Endodermal cell (in vitro differentiated cells): Measurements from ENCODE around the gene STX18. TPM values are rescaled to one million over a fixed set of nuclear protein-coding genes. Genes with fewer than 3 reads are reported as not detected.

Source experiments
- DNase-seq: peaks from one replicate; pipeline ENCODE4 v3.0.0-alpha.2; 2017
- H3K27ac ChIP-seq: 2 replicates; pipeline ENCODE4 v1.5.1; 2013; ENCODE audit warnings: mild to moderate bottlenecking, low read depth, low read length, moderate library complexity
- H3K27me3 ChIP-seq: 2 replicates; pipeline ENCODE4 v1.6.1; 2013; ENCODE audit warnings: mild to moderate bottlenecking, low read length, moderate library complexity; ENCODE audit not compliant: insufficient read depth, control insufficient read depth, poor library complexity, severe bottlenecking
- H3K36me3 ChIP-seq: 2 replicates; pipeline ENCODE4 v1.7.0; 2013; ENCODE audit warnings: mild to moderate bottlenecking, low read length, moderate library complexity; ENCODE audit not compliant: control insufficient read depth, insufficient read depth
- H3K4me1 ChIP-seq: one replicate; pipeline ENCODE4 v1.7.0; 2013; ENCODE audit warnings: low read length; ENCODE audit not compliant: control insufficient read depth, insufficient read depth
- H3K4me3 ChIP-seq: 2 replicates; pipeline ENCODE4 v1.5.1; 2013; ENCODE audit warnings: mild to moderate bottlenecking, low read length, moderate library complexity
- H3K9ac ChIP-seq: 2 replicates; pipeline ENCODE4 v1.6.1; 2013; ENCODE audit warnings: mild to moderate bottlenecking, low read length, moderate library complexity; ENCODE audit not compliant: poor library complexity, severe bottlenecking; ENCODE audit errors: extremely low read depth
- H3K9me3 ChIP-seq: 2 replicates; pipeline ENCODE4 v1.6.1; 2013; ENCODE audit warnings: mild to moderate bottlenecking, low read length, moderate library complexity; ENCODE audit not compliant: control insufficient read depth
- H3K27ac Mint-ChIP-seq: 2 replicates; pipeline ENCODE4 v1.8.0; 2020; ENCODE audit warnings: mixed read lengths
- H3K27me3 Mint-ChIP-seq: 2 replicates; pipeline ENCODE4 v1.8.0; 2021; ENCODE audit warnings: mild to moderate bottlenecking, mixed read lengths; ENCODE audit not compliant: insufficient read depth
- H3K36me3 Mint-ChIP-seq: 2 replicates; pipeline ENCODE4 v1.8.0; 2020; ENCODE audit warnings: low read depth, mixed read lengths
- H3K4me1 Mint-ChIP-seq: 2 replicates; pipeline ENCODE4 v1.8.0; 2020; ENCODE audit warnings: mixed read lengths
- H3K4me3 Mint-ChIP-seq: 2 replicates; pipeline ENCODE4 v1.8.0; 2020; ENCODE audit warnings: mild to moderate bottlenecking, moderate library complexity, mixed read lengths
- H3K9me3 Mint-ChIP-seq: 2 replicates; pipeline ENCODE4 v1.8.0; 2020; ENCODE audit warnings: mild to moderate bottlenecking, mixed read lengths
- CTCF ChIP-seq: fragments of 200-600 bp; sonication (generic); conservative IDR thresholded peaks from 2 replicates; pipeline ENCODE4 v1.5.0; 2021; ENCODE audit warnings: antibody characterized with exemption, mild to moderate bottlenecking
- WGBS, 2 experiments: methylation state at CpG; one replicate each; pipeline versions ENCODE4 v1.1.5 to v1.1.7; 2013; ENCODE audit warnings: missing lambda C conversion rate in 2 of 2, mixed read lengths in 1 of 2; ENCODE audit not compliant: insufficient coverage in 1 of 2, insufficient read length in 1 of 2; 5-methylcytosine and 5-hydroxymethylcytosine counted together
- total RNA-seq, 2 donors: library from RNA; stranded (reverse); fragmentation: NEBNext Ultra II Directional in 1 of 2; extraction: Animal tissue kit (Norgen Biotek cat#: 25700) in 1 of 2; gene quantifications; 2 replicates in 1 of 2; 3 replicates in 1 of 2; pipeline ENCODE4 v1.2.1, GENCODE V29; 2021

The STX18 gene
- total RNA-seq, 2 donors from 2014 or later, result 26.9 to 33.3 TPM

GRCh38 chr4:4564522-4564921 is 22.7 kb upstream of the STX18 start:
- H3K4me3 ChIP-seq, result no peak overlapping the region
- H3K27me3 ChIP-seq, result no peaks in the 10 kb centered on the region
- H3K4me1 ChIP-seq, result no peaks in the 10 kb centered on the region
- H3K9me3 ChIP-seq, result peaks cover under 1% of the 10 kb centered on the region
- no peak for TF ChIP-seq CTCF
- no peaks in the 10 kb centered on the region for H3K4me1 Mint-ChIP-seq
- H3K9ac ChIP-seq, result no peak overlapping the region
- H3K4me3 Mint-ChIP-seq, result no peak overlapping the region
- H3K36me3 Mint-ChIP-seq, result peaks cover 26% of the 10 kb centered on the region
- H3K36me3 ChIP-seq, result peaks cover 6% of the 10 kb centered on the region
- DNase-seq, result no peak
- H3K27ac ChIP-seq, result no peak overlapping the region
- H3K27ac Mint-ChIP-seq, result no peak overlapping the region
- no peaks in the 10 kb centered on the region for H3K27me3 Mint-ChIP-seq
- 95 to 100% methylated on average over 3 of the region's 3 CpGs for WGBS, 2 experiments
- peaks cover 6% of the 10 kb centered on the region for H3K9me3 Mint-ChIP-seq

GRCh38 chr4:4560642-4561041 is 18.8 kb upstream of the STX18 start:
- Mint-ChIP-seq H3K27ac (no peak overlapping the region), H3K36me3 (peaks cover 20% of the 10 kb centered on the region), H3K4me1 (no peaks in the 10 kb centered on the region)

GRCh38 chr4:4560136-4560535 is 18.3 kb upstream of the STX18 start:
- Histone ChIP-seq H3K27ac (no peak overlapping the region), H3K9me3 (no peaks in the 10 kb centered on the region), H3K9ac (no peak overlapping the region), H3K27me3 (no peaks in the 10 kb centered on the region), H3K4me1 (no peaks in the 10 kb centered on the region), H3K36me3 (peaks cover 6% of the 10 kb centered on the region), H3K4me3 (no peak overlapping the region)
- H3K4me3 Mint-ChIP-seq, result no peak overlapping the region
- no peaks in the 10 kb centered on the region for H3K9me3 Mint-ChIP-seq
- no peak for TF ChIP-seq CTCF
- no peak for DNase-seq
- no peaks in the 10 kb centered on the region for H3K27me3 Mint-ChIP-seq
- 90 to 100% methylated on average over 1 to 2 of the region's 3 CpGs for WGBS, 2 experiments
- peaks cover 18% of the 10 kb centered on the region for H3K36me3 Mint-ChIP-seq
- H3K27ac Mint-ChIP-seq, result no peak overlapping the region
- H3K4me1 Mint-ChIP-seq, result no peaks in the 10 kb centered on the region

More at GRCh38 chr4:4560642-4561041, 18.8 kb upstream of the STX18 start:
- Histone ChIP-seq H3K27ac (no peak overlapping the region), H3K27me3 (no peaks in the 10 kb centered on the region), H3K4me3 (no peak overlapping the region), H3K9me3 (no peaks in the 10 kb centered on the region), H3K36me3 (peaks cover 6% of the 10 kb centered on the region), H3K4me1 (no peaks in the 10 kb centered on the region), H3K9ac (no peak overlapping the region)
- no peak for DNase-seq
- Mint-ChIP-seq H3K4me3 (no peak overlapping the region), H3K27me3 (no peaks in the 10 kb centered on the region), H3K9me3 (no peaks in the 10 kb centered on the region)
- WGBS, 2 experiments, result 81% methylated on average over 5 of the region's 5 CpGs; no CpG with 5 or more reads in 1 of the 2 experiments
- no peak for TF ChIP-seq CTCF
